Head of caudate nucleus (tissue), 42 donors: Measurements from ENCODE around the gene CCDC93.

Source experiments
- DNase-seq, 42 donors: peaks; one replicate each; pipeline versions ENCODE4 v3.0.0 to v3.0.0-alpha.2; 2020 to 2021; ENCODE audit warnings: mixed read lengths in 7 of 42
- intact Hi-C: fragments of 100-400 bp; cut with DNase I; formaldehyde crosslinking; loops from one replicate; pipeline ENCODE4 v1.15.0; 2022

The CCDC93 gene

GRCh38 chr2:117968722-117969121 lies 45.1 kb downstream of the CCDC93 start:
- intact Hi-C loops, result no loop called here
- DNase-seq, result no peak

GRCh38 chr2:117967977-117968718 lies 45.7 kb downstream of the CCDC93 start:
- intact Hi-C loops, result no loop called here
- DNase-seq, result no peak

- intact Hi-C loops, result no loop called here
- DNase-seq, result no peak
Observed at GRCh38 chr2:117963446-117963845, 50.4 kb downstream of the CCDC93 start.

GRCh38 chr2:117961201-117961600 lies 52.7 kb downstream of the CCDC93 start:
- no peak for DNase-seq
- intact Hi-C loops, result no loop called here

- peak in 36 of 42 donors; percentile 6 to 83 (median 41) for DNase-seq
- intact Hi-C loops, result no loop called here
Observed at GRCh38 chr2:117960231-117960630, 53.6 kb downstream of the CCDC93 start.

- intact Hi-C loops, result no loop called here
- no peak for DNase-seq
Observed at GRCh38 chr2:117958186-117958585, 55.7 kb downstream of the CCDC93 start.

GRCh38 chr2:117957616-117958015 lies 56.3 kb downstream of the CCDC93 start:
- DNase-seq, result no peak
- intact Hi-C loops, result no loop called here

GRCh38 chr2:117956036-117956796 lies 57.7 kb downstream of the CCDC93 start:
- intact Hi-C loops, result no loop called here

GRCh38 chr2:117953231-117953630 lies 60.6 kb downstream of the CCDC93 start:
- intact Hi-C loops, result no loop called here
- no peak for DNase-seq

More at GRCh38 chr2:117956036-117956796, 57.7 kb downstream of the CCDC93 start:
- DNase-seq, result no peak

GRCh38 chr2:117952701-117953100 lies 61.2 kb downstream of the CCDC93 start:
- intact Hi-C loops, result no loop called here
- no peak for DNase-seq

- no peak for DNase-seq
- intact Hi-C loops, result no loop called here
Observed at GRCh38 chr2:117952228-117952627, 61.6 kb downstream of the CCDC93 start.

GRCh38 chr2:117949806-117950205 lies 64.1 kb downstream of the CCDC93 start:
- no peak for DNase-seq
- intact Hi-C loops, result no loop called here

GRCh38 chr2:117948615-117949014 lies 65.3 kb downstream of the CCDC93 start:
- intact Hi-C loops, result no loop called here
- no peak for DNase-seq

- no peak for DNase-seq
- intact Hi-C loops, result no loop called here
Observed at GRCh38 chr2:117945296-117945695, 68.6 kb downstream of the CCDC93 start.

- intact Hi-C loops, result no loop called here
- DNase-seq, result no peak
Observed at GRCh38 chr2:117944816-117945215, 69.1 kb downstream of the CCDC93 start.

- DNase-seq, result no peak
- intact Hi-C loops, result no loop called here
Observed at GRCh38 chr2:117943013-117943672, 70.7 kb downstream of the CCDC93 start.

GRCh38 chr2:117942551-117942950 lies 71.3 kb downstream of the CCDC93 start:
- intact Hi-C loops, result no loop called here
- DNase-seq, result no peak

- intact Hi-C loops, result no loop called here
Observed at GRCh38 chr2:117941693-117942092, 72.2 kb downstream of the CCDC93 start.

GRCh38 chr2:117940436-117940835 lies 73.4 kb downstream of the CCDC93 start:
- intact Hi-C loops, result no loop called here
- DNase-seq, result no peak

More at GRCh38 chr2:117941693-117942092, 72.2 kb downstream of the CCDC93 start:
- DNase-seq, result no peak

- intact Hi-C loops, result no loop called here
- DNase-seq, result no peak
Observed at GRCh38 chr2:117938611-117939010, 75.3 kb downstream of the CCDC93 start.
